Measurements from ENCODE around the gene GSG1L. TPM values are rescaled to one million over a fixed set of nuclear protein-coding genes. Genes with fewer than 3 reads are reported as not detected.

GSG1L gene
- total and polyA plus RNA-seq, 4 donors = not detected

- 83% methylated on average over 3 of the region's 3 CpGs for WGBS
- Histone ChIP-seq H3K27me3 (ENCODE audit: control insufficient read depth in 4 of 4, insufficient read depth in 4 of 4, low read length in 3 of 4) (peaks cover 0 to 2% (median 0%) of the 10 kb centered on the region in 4 donors), H3K9ac (ENCODE audit: low read depth in 1 of 2, low read length in 2 of 2) (no peak overlapping the region), H3K4me1 (ENCODE audit: control insufficient read depth in 4 of 4, insufficient read depth in 4 of 4, low read length in 3 of 4) (no peaks in the 10 kb centered on the region), H3K36me3 (ENCODE audit: control insufficient read depth in 4 of 4, insufficient read depth in 3 of 4, low read depth in 1 of 4, low read length in 3 of 4) (no peaks in the 10 kb centered on the region), H3K27ac (ENCODE audit: low read depth in 1 of 2, low read length in 2 of 2) (no peak overlapping the region), H3K4me3 (ENCODE audit: low read depth in 1 of 3, low read length in 3 of 3) (no peak overlapping the region), H3K9me3 (ENCODE audit: control insufficient read depth in 4 of 4, low read length in 3 of 4) (peaks cover 0 to 3% (median 0%) of the 10 kb centered on the region in 4 donors)
- TF ChIP-seq FOXA2 (IDR thresholded peaks at IDR 0.05) (no peak), HNF4G (IDR thresholded peaks at IDR 0.05) (no peak), JUND (IDR thresholded peaks at IDR 0.05) (no peak), MAX (IDR thresholded peaks at IDR 0.05) (no peak), ZBTB33 (IDR thresholded peaks at IDR 0.05) (no peak), NR2F2 (IDR thresholded peaks at IDR 0.05) (no peak), RXRA (IDR thresholded peaks at IDR 0.05) (no peak), HNF4A (conservative IDR thresholded peaks at IDR 0.05) (no peak), EGR1 (IDR thresholded peaks at IDR 0.05; ENCODE audit: low read depth in 2 of 2) (no peak), REST (IDR thresholded peaks at IDR 0.05) (no peak)
- no peak for DNase-seq (ENCODE audit: low spot score)
These were observed 224.9 kb downstream of the GSG1L start for GRCh38 chr16:27838536-27839175.

GRCh38 chr16:27829975-27830374 lies 233.5 kb downstream of the GSG1L start:
- no peak for DNase-seq (ENCODE audit: low spot score)

More at GRCh38 chr16:27829975-27830374, 233.5 kb downstream of the GSG1L start:
- WGBS = 78% methylated on average over 2 of the region's 2 CpGs
- peaks cover 0 to 4% (median 0%) of the 10 kb centered on the region in 4 donors for H3K27me3 ChIP-seq (ENCODE audit: control insufficient read depth in 4 of 4, insufficient read depth in 4 of 4, low read length in 3 of 4)
- H3K9ac ChIP-seq (ENCODE audit: low read depth in 1 of 2, low read length in 2 of 2) = no peak overlapping the region
- no peaks in the 10 kb centered on the region for H3K36me3 ChIP-seq (ENCODE audit: control insufficient read depth in 4 of 4, insufficient read depth in 3 of 4, low read depth in 1 of 4, low read length in 3 of 4)
- TF ChIP-seq RAD21 (IDR thresholded peaks at IDR 0.05) = no peak
- TF ChIP-seq JUND (IDR thresholded peaks at IDR 0.05) = no peak
- no peak for TF ChIP-seq MAX (IDR thresholded peaks at IDR 0.05)
- no peak for TF ChIP-seq ATF3 (IDR thresholded peaks at IDR 0.05)
- TF ChIP-seq CTCF (IDR thresholded peaks at IDR 0.05; ENCODE audit: low read depth, low read length, missing input control) = no peak
- TF ChIP-seq EGR1 (IDR thresholded peaks at IDR 0.05; ENCODE audit: low read depth in 2 of 2) = no peak
- no peak for TF ChIP-seq ZBTB33 (IDR thresholded peaks at IDR 0.05)
- no peak for TF ChIP-seq SP1 (IDR thresholded peaks at IDR 0.05)
- no peak for TF ChIP-seq HNF4G (IDR thresholded peaks at IDR 0.05)
- no peak for TF ChIP-seq RXRA (IDR thresholded peaks at IDR 0.05)
- no peak for TF ChIP-seq NR2F2 (IDR thresholded peaks at IDR 0.05)
- no peak for TF ChIP-seq REST (IDR thresholded peaks at IDR 0.05)
- H3K4me1 ChIP-seq (ENCODE audit: control insufficient read depth in 4 of 4, insufficient read depth in 4 of 4, low read length in 3 of 4) = no peaks in the 10 kb centered on the region
- no peak overlapping the region for H3K27ac ChIP-seq (ENCODE audit: low read depth in 1 of 2, low read length in 2 of 2)
- H3K4me3 ChIP-seq (ENCODE audit: low read depth in 1 of 3, low read length in 3 of 3) = no peak overlapping the region
- H3K9me3 ChIP-seq (ENCODE audit: control insufficient read depth in 4 of 4, low read length in 3 of 4) = peaks cover 6 to 15% (median 10%) of the 10 kb centered on the region in 4 donors
